HepG2 (cell line): ENCODE measurements around the gene MRPS18C. TPM values are rescaled to one million over a fixed set of nuclear protein-coding genes. Genes with fewer than 3 reads are reported as not detected.

ENCODE experiments used
- ARHGAP35 ChIP-seq: sonication (generic); formaldehyde crosslinking; IDR thresholded peaks from 2 replicates; pipeline ENCODE4 v1.9.0; 2022; ENCODE audit warnings: mild to moderate bottlenecking, inconsistent platforms, moderate library complexity, missing genetic modification reagents, borderline replicate concordance
- ATF2 ChIP-seq: sonication (generic); formaldehyde crosslinking; IDR thresholded peaks from 2 replicates; pipeline ENCODE4 v1.4.0; 2020; ENCODE audit warnings: missing genetic modification reagents
- CBX5 ChIP-seq: sonication (generic); formaldehyde crosslinking; IDR thresholded peaks from 2 replicates; pipeline ENCODE4 v1.4.0; 2020; ENCODE audit warnings: missing genetic modification reagents, borderline replicate concordance
- JUN ChIP-seq: sonication (generic); formaldehyde crosslinking; IDR thresholded peaks from 2 replicates; pipeline ENCODE4 v1.4.0; 2020; ENCODE audit warnings: mild to moderate bottlenecking, missing genetic modification reagents
- NCOA1 ChIP-seq: sonication (generic); formaldehyde crosslinking; IDR thresholded peaks from 2 replicates; pipeline ENCODE4 v1.9.0; 2021; ENCODE audit warnings: missing genetic modification reagents
- NFKBIZ ChIP-seq: IDR thresholded peaks from 2 replicates; pipeline ENCODE4 v1.6.1; 2018; ENCODE audit warnings: missing genetic modification reagents, missing compliant biosample characterization
- PAX8 ChIP-seq: sonication (generic); formaldehyde crosslinking; IDR thresholded peaks from 2 replicates; pipeline ENCODE4 v1.8.0; 2022; ENCODE audit warnings: mild to moderate bottlenecking, missing genetic modification reagents, borderline replicate concordance
- PHB2 ChIP-seq: fragments of 450-650 bp; IDR thresholded peaks from 2 replicates; pipeline ENCODE4 v1.6.1; 2018; ENCODE audit not compliant: partially characterized antibody
- PHF5A ChIP-seq: IDR thresholded peaks from one replicate; pipeline ENCODE4 v1.6.1; 2018; ENCODE audit warnings: low read depth, missing genetic modification reagents; ENCODE audit not compliant: unreplicated experiment
- RFXAP ChIP-seq: sonication (generic); formaldehyde crosslinking; IDR thresholded peaks from 2 replicates; pipeline ENCODE4 v1.4.0; 2020; ENCODE audit warnings: missing genetic modification reagents, borderline replicate concordance
- SALL1 ChIP-seq: sonication (generic); formaldehyde crosslinking; IDR thresholded peaks from 2 replicates; pipeline ENCODE4 v1.8.0; 2022; ENCODE audit warnings: mild to moderate bottlenecking, missing genetic modification reagents
- ZFP36 ChIP-seq: fragments of 150-350 bp; IDR thresholded peaks from 2 replicates; pipeline ENCODE4 v1.6.1; 2018; ENCODE audit warnings: borderline replicate concordance, low read length, low read depth; ENCODE audit not compliant: partially characterized antibody
- ZNF264 ChIP-seq: sonication (generic); formaldehyde crosslinking; IDR thresholded peaks from 2 replicates; pipeline ENCODE4 v1.4.0; 2020; ENCODE audit warnings: missing genetic modification reagents
- ZNF276 ChIP-seq: sonication (generic); formaldehyde crosslinking; IDR thresholded peaks from 2 replicates; pipeline ENCODE4 v1.4.0; 2020; ENCODE audit warnings: mild to moderate bottlenecking, low read depth, missing genetic modification reagents
- ZNF383 ChIP-seq: sonication (generic); formaldehyde crosslinking; IDR thresholded peaks from 2 replicates; pipeline ENCODE4 v1.4.0; 2020; ENCODE audit warnings: missing genetic modification reagents, mild to moderate bottlenecking, borderline replicate concordance
- ZNF547 ChIP-seq: sonication (generic); formaldehyde crosslinking; IDR thresholded peaks from 2 replicates; pipeline ENCODE4 v1.5.1; 2020; ENCODE audit warnings: mild to moderate bottlenecking, missing genetic modification reagents
- ZNF878 ChIP-seq: sonication (generic); formaldehyde crosslinking; IDR thresholded peaks from 2 replicates; pipeline ENCODE4 v1.8.1; 2023; ENCODE audit warnings: mild to moderate bottlenecking, missing genetic modification reagents, moderate library complexity
- polyA plus RNA-seq, 8 experiments: library from polyadenylated mRNA; depleted of rRNA in 3 of 8; stranded (reverse) in 7 of 8; unstranded in 1 of 8; fragments of >200 nt; fragmentation: Illumina TruSeq in 4 of 8; extraction: Trizol in 4 of 8; gene quantifications; 2 replicates each; pipeline versions ENCODE4 v1.2.1 to v1.2.3, GENCODE V29; 2011 to 2016; ENCODE audit warnings: low read depth in 4 of 8, missing spikeins in 1 of 8, mixed read lengths in 1 of 8; ENCODE audit not compliant: insufficient read depth in 1 of 8
- total RNA-seq, 5 experiments: library from RNA; depleted of rRNA; stranded (reverse); fragments of >200 nt; fragmentation: Illumina TruSeq; extraction: Trizol; gene quantifications; 2 replicates each; pipeline ENCODE4 v1.2.3, GENCODE V29; 2016; ENCODE audit warnings: low read depth in 1 of 5
- TF ChIP-seq, protein P1 (sequence below): sonication (generic); formaldehyde crosslinking; IDR thresholded peaks from 2 replicates; pipeline ENCODE4 v1.4.0; 2020; ENCODE audit warnings: mild to moderate bottlenecking, missing genetic modification reagents
- TF ChIP-seq, protein P2 (sequence below): sonication (generic); formaldehyde crosslinking; conservative IDR thresholded peaks from 2 replicates; pipeline ENCODE4 v1.8.0; 2022; ENCODE audit warnings: low read depth, missing genetic modification reagents
- TF ChIP-seq, protein P3 (sequence below): sonication (generic); formaldehyde crosslinking; IDR thresholded peaks from 2 replicates; pipeline ENCODE4 v1.5.1; 2020; ENCODE audit warnings: missing genetic modification reagents, mild to moderate bottlenecking, borderline replicate concordance

The MRPS18C gene
- total and polyA plus RNA-seq, 2 of the 13 experiments (the other 11 are each of a cell fraction or from before 2014, with no cell fraction given), result 45.4 to 124 TPM

DNA sequence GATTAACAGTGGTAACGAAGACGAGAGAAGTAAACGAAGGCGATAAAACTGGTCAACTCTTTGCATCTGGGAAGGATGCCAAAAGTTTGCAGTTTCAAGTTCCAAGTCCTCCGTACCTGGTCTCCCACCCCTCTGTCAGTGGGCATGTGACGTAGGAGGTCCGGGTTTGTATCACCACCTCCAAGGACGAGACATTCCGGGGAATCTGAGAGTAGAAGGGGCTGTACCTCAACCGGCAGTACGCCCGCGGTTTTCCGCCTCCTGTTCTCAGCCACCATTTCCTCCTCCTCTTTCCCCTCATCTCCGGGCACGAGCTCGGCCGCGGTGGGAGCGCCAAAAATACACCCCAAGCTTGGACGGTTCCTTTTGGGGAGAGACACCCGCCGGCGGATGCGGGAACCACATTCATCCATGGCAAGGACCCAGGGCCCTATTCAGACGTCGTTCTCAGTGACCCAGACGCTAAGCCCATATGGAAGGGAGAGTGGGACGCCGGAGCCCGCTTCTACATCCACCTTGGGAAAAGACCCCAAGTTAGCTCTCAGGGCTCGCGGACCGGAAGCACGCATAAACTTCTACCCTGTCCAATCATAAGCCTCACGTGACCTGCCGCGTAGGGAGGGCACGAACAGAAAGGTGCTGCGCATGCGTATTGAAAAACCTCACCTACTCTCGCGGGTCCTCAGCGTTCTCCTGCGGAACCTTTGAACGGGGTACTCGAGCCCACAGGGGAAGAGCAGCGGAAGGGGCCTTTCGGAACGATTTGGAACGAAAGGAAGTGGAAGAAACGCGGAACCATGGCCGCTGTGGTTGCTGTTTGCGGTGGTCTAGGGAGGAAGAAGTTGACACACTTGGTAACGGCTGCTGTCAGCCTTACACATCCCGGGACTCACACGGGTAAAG is at the start of gene MRPS18C, which contains the start of gene HELQ (continued):
- peak; percentile 79; the same call in 1 of the 2 replicates for TF ChIP-seq RFXAP (CRISPR knock-in tag)
- TF ChIP-seq ZNF878 (CRISPR knock-in tag), result peak; percentile 73
- peak; percentile 96; the same call in 1 of the 2 replicates for TF ChIP-seq CBX5 (CRISPR knock-in tag)
- TF ChIP-seq, protein P1, sequence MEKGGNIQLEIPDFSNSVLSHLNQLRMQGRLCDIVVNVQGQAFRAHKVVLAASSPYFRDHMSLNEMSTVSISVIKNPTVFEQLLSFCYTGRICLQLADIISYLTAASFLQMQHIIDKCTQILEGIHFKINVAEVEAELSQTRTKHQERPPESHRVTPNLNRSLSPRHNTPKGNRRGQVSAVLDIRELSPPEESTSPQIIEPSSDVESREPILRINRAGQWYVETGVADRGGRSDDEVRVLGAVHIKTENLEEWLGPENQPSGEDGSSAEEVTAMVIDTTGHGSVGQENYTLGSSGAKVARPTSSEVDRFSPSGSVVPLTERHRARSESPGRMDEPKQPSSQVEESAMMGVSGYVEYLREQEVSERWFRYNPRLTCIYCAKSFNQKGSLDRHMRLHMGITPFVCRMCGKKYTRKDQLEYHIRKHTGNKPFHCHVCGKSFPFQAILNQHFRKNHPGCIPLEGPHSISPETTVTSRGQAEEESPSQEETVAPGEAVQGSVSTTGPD (CRISPR knock-in tag), result no peak
- TF ChIP-seq ZNF264 (CRISPR knock-in tag), result peak; percentile 8; the same call in 1 of the 2 replicates
- TF ChIP-seq ARHGAP35 (CRISPR knock-in tag), result peak; percentile 67; the same call in 1 of the 2 replicates
- no peak for TF ChIP-seq ZNF276
- TF ChIP-seq PHB2, result no peak
- TF ChIP-seq PAX8, result no peak; the same call in 1 of the 2 replicates
- 0 out of 2 replicates have a peak, but pooled peaks have one; percentile 13 for TF ChIP-seq ZNF547 (CRISPR knock-in tag)
- TF ChIP-seq PHF5A (CRISPR knock-in tag), result peak; percentile 85
- peak; percentile 92 for TF ChIP-seq SALL1 (CRISPR knock-in tag)
- TF ChIP-seq NFKBIZ, result peak; percentile 92; the same call in 1 of the 2 replicates
- TF ChIP-seq, protein P2, sequence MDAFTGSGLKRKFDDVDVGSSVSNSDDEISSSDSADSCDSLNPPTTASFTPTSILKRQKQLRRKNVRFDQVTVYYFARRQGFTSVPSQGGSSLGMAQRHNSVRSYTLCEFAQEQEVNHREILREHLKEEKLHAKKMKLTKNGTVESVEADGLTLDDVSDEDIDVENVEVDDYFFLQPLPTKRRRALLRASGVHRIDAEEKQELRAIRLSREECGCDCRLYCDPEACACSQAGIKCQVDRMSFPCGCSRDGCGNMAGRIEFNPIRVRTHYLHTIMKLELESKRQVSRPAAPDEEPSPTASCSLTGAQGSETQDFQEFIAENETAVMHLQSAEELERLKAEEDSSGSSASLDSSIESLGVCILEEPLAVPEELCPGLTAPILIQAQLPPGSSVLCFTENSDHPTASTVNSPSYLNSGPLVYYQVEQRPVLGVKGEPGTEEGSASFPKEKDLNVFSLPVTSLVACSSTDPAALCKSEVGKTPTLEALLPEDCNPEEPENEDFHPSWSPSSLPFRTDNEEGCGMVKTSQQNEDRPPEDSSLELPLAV, result no peak
- TF ChIP-seq, protein P3, sequence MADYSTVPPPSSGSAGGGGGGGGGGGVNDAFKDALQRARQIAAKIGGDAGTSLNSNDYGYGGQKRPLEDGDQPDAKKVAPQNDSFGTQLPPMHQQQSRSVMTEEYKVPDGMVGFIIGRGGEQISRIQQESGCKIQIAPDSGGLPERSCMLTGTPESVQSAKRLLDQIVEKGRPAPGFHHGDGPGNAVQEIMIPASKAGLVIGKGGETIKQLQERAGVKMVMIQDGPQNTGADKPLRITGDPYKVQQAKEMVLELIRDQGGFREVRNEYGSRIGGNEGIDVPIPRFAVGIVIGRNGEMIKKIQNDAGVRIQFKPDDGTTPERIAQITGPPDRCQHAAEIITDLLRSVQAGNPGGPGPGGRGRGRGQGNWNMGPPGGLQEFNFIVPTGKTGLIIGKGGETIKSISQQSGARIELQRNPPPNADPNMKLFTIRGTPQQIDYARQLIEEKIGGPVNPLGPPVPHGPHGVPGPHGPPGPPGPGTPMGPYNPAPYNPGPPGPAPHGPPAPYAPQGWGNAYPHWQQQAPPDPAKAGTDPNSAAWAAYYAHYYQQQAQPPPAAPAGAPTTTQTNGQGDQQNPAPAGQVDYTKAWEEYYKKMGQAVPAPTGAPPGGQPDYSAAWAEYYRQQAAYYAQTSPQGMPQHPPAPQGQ (CRISPR knock-in tag), result no peak
- TF ChIP-seq ZNF383 (CRISPR knock-in tag), result peak; percentile 87; the same call in 1 of the 2 replicates
- no peak; the same call in 1 of the 2 replicates for TF ChIP-seq NCOA1
- no peak for TF ChIP-seq ZFP36
- peak; percentile 26; the same call in 1 of the 2 replicates for TF ChIP-seq JUN (CRISPR knock-in tag)
- TF ChIP-seq ATF2 (CRISPR knock-in tag), result peak; percentile 93
